Activated CD4-positive, CD25-positive, alpha-beta regulatory T cell treated with anti-CD3 and anti-CD28 coated beads, Interleukin-2, amount 50 U/mL, for 16 hours (primary cell): ENCODE results near the gene FAM184A.
A peak's percentile ranks its signal among the peaks of the same experiment; 100 is the strongest.

Experiments
- DNase-seq: peaks from one replicate; pipeline ENCODE4 v3.0.0-alpha.2; 2020; ENCODE audit warnings: low read depth, low spot score

The FAM184A gene

DNA sequence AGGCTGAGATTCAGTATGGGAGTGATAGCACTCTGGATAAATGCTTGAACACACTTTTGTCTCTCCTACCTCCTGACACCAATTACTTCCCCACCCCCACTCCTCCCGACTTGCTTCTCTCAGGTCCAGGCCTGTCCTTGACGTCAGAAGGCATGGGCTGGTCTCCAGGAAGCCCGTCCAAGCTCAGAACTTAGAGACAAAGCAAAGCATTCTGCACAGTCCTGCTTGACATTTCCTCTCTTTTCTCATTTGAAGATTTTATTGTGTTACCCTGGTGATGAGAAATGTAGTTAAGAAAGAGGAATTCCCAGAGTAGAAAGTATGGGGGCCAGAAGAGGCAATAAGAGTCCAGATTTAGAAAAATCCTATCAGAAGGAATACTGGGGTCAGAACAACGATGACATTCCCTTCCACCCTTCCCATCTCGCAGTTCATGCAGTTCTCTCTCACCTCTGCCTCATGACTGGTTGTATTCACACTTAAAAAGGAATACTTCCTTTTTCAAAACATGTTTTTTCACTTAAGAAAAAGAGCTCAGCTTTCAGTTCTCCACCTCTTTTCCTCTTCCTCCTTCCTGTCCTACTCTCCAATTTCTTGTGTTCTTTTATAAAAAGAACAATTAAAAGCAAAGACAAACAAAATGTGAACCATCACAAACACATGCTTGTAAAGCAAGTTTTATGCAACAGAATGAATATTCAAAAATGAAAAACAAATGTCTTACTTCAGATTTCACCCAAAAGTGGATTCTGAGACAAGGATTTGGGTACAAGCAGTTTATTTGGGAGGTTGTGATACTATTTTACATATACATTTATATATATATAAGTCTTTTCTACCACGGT is 18.5 kb upstream of the FAM184A start:
- no peak for DNase-seq

DNA sequence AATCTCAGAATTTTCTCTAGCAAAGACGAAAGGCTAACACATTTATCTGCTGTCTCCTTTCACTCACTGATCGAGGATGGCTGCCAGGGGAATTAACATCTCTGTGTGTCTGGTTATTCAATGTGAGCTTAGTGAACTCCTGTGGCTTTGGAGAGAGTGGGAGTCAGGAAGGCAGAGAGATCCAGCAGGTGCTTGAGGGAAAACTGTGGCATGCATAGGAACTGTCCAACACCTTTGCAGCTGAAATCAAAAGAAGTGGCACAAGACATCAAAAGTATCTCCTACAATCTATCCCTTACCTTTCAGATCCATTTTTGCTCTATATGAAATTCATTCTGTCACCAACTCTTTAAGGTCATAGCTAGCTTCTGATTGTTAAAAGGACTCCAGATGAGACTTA is 11.8 kb upstream of the FAM184A start:
- DNase-seq, result no peak

- DNase-seq, result no peak
Measured at GRCh38 chr6:119084784-119085183, 6.3 kb upstream of the FAM184A start.

DNA sequence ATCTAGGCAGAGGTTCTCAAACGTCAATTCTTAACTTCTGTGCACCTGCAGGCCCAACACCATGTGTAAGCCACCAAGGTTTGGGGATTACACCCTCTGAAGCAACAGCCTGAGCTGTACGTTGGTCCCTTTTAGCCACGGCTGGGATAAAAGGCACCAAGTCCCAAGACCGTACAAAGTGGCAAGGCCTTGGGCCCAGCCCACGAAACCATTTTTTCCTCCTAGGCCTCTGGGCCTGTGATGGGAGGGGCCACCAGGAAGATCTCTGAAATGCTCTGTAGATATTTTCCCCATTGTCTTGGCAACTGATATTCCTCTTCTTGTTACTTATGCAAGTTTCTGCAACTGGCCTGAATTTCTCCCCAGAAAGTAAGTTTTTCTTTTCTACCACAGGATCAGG is 4.5 kb upstream of the FAM184A start:
- no peak for DNase-seq

DNA sequence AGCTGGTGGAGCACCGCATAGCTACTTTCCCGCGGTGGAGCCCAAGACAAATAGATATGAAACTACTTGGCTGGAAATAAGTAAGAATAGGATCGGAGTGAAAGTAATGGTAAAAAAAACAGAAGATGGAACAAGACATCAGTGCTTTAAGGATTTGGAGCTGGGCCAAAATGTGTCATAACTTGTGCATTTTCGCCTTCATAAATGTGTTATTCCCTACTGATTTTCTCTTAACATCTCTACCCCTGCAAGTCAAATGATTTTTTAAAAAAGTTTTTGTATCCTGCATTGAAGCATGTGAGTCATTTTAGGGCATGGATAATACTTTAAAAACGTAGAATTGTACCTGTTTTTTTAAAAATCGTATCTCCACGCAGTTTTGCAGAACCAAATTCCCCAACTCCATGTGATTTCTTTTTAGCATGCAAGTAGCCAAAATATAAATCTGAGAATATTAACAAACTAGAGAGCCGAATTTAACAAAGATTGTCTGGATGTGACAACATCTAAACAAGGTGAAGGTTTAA is 882 bp upstream of the FAM184A start:
- no peak for DNase-seq

DNA sequence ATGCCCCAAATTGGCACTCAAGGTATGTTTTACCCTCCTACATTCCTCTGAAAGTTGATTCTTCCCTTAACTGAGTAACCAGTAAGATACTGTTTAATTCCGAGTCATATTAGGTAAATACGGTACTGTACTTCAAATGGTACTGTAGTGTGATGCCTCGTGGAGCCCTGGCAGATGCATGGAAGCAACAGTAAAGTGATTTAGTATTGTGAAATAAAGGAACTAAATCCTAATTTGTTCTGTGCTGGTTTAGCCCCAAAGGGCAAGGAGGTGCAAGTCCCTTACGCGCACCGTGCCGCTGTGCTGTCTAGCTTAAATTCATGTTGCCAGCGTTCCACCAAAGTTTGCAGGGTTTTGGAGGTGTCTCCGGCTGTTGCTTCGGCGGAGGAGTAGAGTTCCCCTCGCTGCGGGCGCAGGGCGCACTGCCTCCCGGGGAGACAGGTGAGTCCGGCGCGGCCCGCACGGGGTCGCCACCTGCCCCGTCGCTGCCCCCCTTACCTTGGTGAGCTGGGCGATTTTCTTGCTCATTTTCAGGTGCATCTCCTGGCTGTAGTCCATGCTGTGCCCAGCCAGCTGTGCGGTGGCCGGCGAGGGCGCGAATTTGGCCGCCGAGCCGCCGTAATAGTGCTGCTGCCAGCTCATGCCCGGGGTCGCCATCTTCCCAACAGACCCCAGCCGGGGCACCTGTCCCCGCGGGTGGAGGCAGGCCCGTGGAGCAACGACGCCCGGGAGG is 655 bp downstream of the FAM184A start:
- peak; percentile 21 for DNase-seq

DNA sequence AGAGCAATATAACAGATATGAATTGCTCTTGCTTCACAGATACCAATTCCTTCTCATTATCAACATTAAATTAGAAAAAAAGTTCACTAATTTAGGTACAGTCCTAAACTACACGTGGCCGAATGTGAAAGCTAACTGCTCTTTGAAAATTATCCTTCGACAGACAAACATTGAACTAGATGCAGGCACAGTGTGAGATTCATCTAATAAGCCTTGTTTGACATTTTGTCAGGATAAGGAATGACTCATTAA is 1.1 kb downstream of the FAM184A start:
- no peak for DNase-seq

GRCh38 chr6:119076576-119077390 is 1.7 kb downstream of the FAM184A start:
- no peak for DNase-seq

DNA sequence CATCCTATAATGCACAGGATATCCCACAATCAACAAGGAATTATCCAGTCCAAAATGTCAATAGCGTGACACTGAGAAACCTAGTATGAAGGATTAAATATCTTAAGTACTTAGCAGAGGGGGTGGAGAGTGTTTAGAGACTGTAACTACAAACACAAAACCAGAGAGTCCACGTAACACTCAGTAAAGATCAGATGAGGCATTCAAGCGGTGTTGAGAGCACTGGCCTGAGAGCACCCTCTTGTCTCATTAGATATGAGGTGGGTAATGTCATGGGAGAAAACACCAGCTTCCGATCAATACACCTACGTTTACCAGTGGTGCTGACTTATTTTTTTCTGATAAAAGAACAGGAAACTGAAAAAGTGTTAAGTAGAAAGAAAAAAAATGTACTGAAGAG is 2.3 kb downstream of the FAM184A start:
- no peak for DNase-seq

DNA sequence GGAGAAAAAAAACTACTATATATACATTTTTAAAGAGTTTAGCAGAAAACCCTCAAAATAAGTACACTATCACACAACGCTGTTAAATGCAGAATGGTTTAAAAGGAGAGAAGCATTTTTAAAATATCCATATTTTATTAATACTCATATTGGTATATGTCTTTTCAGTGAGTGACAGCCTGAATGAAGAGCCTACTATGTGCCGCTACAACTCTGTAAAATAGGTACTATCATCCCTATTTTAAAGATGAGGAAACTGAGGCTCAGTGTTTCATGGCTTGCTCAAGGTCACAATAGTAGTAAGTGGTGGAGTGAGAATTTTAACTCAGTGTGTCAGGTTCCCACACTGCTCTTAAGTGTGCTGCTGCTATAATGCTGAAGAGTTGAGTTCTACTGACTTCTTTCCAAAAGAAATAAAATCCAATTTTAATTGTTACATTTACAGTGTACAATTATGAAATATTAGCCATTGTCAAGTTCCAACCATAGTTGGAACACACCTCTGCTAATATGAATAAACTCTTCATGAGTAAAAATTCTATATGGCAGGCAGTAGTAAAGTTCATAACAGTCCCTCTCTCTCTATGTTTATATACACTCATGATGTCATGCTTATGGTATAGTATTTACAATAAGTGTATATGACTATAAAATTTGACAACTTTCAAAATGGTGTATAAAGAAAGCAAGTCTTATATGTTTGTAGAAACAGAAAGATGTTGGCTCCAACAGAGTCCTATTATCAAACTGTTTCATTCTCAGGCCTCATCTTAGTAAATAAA is 3.1 kb downstream of the FAM184A start:
- DNase-seq, result no peak

DNA sequence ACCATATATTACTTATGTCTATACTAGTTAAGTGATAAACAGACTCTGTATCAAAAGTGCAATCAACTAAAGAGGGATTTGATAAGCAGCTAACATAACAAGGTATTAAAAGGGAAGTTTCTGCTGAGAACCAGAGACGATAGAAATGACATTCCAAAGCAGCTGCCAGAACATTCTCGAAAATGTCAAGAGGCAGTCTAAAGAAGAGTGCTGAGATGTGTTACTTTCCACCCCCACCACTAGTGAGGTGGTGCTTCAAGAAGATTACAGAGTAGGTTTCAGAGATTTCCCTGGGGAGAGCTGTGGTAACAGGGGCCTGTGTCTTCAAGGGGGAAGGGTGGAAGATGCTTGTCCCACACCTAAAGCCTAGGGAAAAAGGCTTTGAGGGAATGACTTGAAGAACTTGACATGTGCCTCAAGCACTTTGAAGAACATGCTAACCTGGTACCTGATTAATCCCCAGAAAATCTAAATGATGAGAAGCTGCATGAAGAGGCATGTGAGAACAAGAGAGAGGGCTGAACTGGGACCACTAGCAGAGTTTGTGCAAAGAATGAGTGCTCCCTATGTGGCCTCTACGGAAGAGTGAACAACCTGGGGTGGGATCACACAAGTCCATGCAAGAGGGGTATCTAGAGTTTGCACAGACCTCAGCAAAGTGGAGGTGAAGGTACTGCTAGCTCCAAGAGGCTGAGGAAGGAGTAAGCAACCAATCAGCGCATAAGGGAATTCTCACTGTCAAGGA is 5.0 kb downstream of the FAM184A start:
- no peak for DNase-seq

GRCh38 chr6:119071576-119071975 is 6.9 kb downstream of the FAM184A start:
- no peak for DNase-seq

GRCh38 chr6:119067091-119067490 is 11.4 kb downstream of the FAM184A start:
- DNase-seq, result no peak

- DNase-seq, result no peak
Measured at GRCh38 chr6:119066517-119066916, 11.9 kb downstream of the FAM184A start.

DNA sequence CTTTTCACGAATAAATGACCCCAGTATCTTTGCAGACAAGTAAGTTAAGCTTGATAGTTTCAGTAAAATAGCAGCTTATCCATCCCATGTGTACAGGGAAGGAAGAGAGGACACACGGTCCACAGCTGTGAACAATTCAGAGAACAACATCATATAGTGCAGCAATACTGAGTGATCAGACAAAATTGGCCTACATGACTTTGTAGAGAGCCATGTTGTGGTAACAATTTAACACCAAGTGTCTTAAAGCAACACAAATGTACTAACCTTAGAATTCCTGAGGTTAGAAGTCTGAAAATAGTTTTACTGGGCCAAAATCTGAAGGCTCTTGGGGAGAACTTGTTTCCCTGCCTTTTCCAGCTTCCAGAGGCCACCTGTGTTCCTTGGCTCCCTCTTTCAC is 12.5 kb downstream of the FAM184A start:
- no peak for DNase-seq

DNA sequence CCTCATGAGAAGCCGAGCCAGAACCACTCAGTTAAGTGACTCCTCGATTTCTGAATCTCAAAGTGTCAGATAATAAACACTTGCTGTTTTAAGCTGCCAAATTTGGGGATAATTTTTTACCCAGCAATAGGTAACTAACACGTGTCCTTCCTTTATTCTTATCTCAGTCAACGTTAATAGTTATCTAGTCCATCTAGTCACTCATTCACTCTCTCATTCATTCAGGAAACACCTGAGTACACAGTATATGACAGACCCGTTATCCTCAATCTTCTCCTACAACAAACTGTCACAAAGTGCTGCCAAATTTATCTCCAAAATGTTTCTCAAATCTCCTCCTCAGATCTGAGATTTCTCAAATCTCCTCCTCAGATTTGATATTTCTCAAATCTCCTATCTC is 13.1 kb downstream of the FAM184A start:
- no peak for DNase-seq

DNA sequence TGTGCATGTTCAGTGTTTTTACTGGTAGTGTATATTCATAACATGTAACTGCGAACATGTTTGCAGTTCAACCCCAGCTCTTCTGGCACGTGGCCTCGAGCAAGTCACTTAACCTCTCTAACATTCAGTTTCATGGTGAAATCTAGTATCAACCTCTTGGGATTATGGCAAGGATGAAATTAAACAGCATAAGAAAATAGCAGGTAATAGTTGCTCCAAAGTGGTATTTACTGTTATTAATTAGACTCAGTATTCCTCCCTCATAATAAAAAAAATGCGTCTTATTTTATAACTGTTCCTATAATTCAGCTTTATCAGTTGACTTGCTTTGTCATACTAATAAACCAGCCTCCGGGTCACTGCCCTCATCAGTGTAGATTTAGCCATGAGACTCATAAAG is 15.0 kb downstream of the FAM184A start:
- no peak for DNase-seq

DNA sequence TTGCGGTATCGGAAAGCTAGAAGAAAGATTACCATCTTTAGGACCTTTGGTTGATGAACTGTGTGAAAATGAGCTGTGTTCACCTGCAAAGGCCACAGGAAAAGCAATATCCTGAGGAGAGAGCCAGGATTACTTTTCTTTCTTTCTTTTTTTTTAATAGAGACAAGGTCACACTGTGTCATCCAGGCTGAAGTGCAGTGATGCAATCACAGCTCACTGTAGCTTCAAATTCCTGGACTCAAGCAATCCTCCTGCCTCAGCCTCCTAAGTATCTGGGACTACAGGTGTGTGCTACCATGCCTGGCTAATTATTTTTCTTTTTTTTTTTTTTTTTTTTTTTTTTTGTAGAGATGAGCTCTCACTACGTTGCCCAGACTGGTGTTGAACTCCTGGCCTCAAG is 17.2 kb downstream of the FAM184A start:
- DNase-seq, result no peak

DNA sequence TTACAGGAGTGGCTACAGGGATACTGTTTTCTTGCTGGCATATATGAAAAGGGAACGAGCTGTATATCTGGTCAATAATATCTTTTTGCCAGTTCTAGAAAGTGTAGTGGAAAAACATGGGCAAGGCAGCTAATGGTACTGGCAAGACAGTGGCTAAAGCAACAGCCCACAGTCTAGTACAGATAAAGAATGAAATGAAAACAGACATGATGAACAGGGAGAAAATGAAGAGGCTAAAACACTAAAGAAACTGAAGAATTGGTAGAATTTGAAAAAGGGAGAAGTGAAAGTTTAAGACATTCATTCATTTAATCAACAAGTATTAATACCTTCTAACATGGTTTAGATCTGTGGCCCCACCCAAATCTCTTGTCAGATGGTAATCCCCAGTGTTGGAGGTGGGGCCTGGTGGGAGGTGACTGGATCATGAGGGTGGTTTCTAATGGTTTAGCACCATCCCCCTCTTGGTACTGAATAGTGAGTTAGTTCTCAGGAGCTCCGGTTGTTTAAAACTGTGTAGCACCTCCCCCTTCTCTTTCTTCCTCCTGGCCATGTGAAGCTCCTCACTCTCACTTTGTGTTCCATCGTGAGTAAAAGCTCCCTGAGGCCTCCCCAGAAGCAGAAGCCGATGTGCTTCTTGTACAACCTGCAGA is 18.1 kb downstream of the FAM184A start:
- DNase-seq, result no peak

DNA sequence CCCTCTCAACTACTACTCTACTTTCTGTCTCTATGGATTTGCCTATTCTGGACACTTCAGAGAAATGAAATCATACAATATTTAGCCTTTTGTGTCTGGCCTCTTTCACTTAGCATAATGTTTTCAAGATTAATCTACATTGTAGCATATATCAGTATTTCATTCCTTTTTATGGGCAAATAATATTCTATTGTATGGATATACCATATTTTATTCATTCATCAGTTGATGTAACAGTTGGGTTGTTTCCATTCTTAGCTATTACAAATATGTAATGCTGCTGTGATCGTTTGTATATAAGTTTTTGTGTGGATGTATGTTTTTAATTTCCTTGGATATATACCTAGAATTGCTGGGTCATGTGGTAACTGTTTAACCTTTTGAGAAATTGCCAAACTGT is 23.4 kb downstream of the FAM184A start:
- no peak for DNase-seq
